Kidney (tissue), 14 donors: ENCODE results near the gene TEPSIN. TPM values are rescaled to one million over a fixed set of nuclear protein-coding genes. Genes with fewer than 3 reads are reported as not detected.

Experiments
- DNase-seq, 5 donors: peaks; one replicate each; pipeline ENCODE4 v3.0.0-alpha.2; 2013 to 2020
- FAIRE-seq: peaks from 2 replicates; lab custom pipeline; 2012; peaks lifted over from hg19 to GRCh38; lab: Jason Lieb, UNC
- H3K27ac ChIP-seq, 2 donors: one replicate each; pipeline ENCODE4 v1.7.0; 2013; ENCODE audit warnings: low read depth in 2 of 2, low read length in 2 of 2, inconsistent platforms in 1 of 2
- H3K27me3 ChIP-seq: one replicate; pipeline ENCODE4 v1.7.1; 2013; ENCODE audit warnings: low read length, inconsistent platforms; ENCODE audit not compliant: control insufficient read depth, insufficient read depth
- H3K36me3 ChIP-seq, 3 donors: one replicate each; pipeline versions ENCODE4 v1.7.0 to v1.7.1; 2013; ENCODE audit warnings: low read length in 3 of 3, control low read depth in 1 of 3, inconsistent platforms in 1 of 3; ENCODE audit not compliant: insufficient read depth in 3 of 3, control insufficient read depth in 2 of 3
- H3K4me1 ChIP-seq, 3 donors: one replicate each; pipeline versions ENCODE4 v1.7.0 to v1.7.1; 2013; ENCODE audit warnings: low read length in 3 of 3, inconsistent platforms in 1 of 3, low read depth in 1 of 3; ENCODE audit not compliant: control insufficient read depth in 2 of 3, insufficient read depth in 2 of 3
- H3K4me3 ChIP-seq, 3 donors: one replicate each; pipeline versions ENCODE4 v1.7.0 to v1.8.1; 2013; ENCODE audit warnings: low read length in 3 of 3, control low read depth in 1 of 3, inconsistent platforms in 1 of 3
- H3K9ac ChIP-seq, 3 donors: one replicate each; pipeline versions ENCODE4 v1.7.0 to v1.7.1; 2013; ENCODE audit warnings: low read length in 3 of 3, control low read depth in 1 of 3, inconsistent platforms in 1 of 3
- H3K9me3 ChIP-seq, 3 donors: one replicate each; pipeline versions ENCODE4 v1.7.0 to v1.7.1; 2013; ENCODE audit warnings: low read length in 3 of 3, control low read depth in 1 of 3, inconsistent platforms in 1 of 3; ENCODE audit not compliant: control insufficient read depth in 2 of 3, insufficient read depth in 1 of 3
- intact Hi-C: fragments of 100-400 bp; cut with DNase I; formaldehyde crosslinking; loops from one replicate; pipeline ENCODE4 v1.11.1; 2022
- polyA plus RNA-seq: library from polyadenylated mRNA; stranded (reverse); fragments of 350-450 nt; fragmentation: Illumina TruSeq; extraction: RNeasy Lipid Tissue Mini Kit (QIAGEN cat#74804); gene quantifications from one replicate; pipeline ENCODE4 v1.2.3, GENCODE V29; 2014; ENCODE audit warnings: low read depth, low replicate concordance; ENCODE audit not compliant: insufficient read depth
- total RNA-seq: library from RNA; stranded (reverse); fragmentation: NEBNext Ultra II Directional; extraction: Animal tissue kit (Norgen Biotek cat#: 25700); gene quantifications from one replicate; pipeline ENCODE4 v1.2.1, GENCODE V29; 2021
- TF ChIP-seq, protein P1 (sequence below): IDR thresholded peaks from 3 replicates; pipeline ENCODE4 v1.5.1; 2012; ENCODE audit warnings: mild to moderate bottlenecking, moderate library complexity, borderline replicate concordance; ENCODE audit not compliant: insufficient read depth; ENCODE audit errors: extremely low read depth
- donor health status: control.
- donor health status: control.
- donor health status: control.
- donor health status: control.
- donor health status: control.
- donor health status: DM: yes; HTN: yes; CAD: no.
- donor health status: Normal renal cell carcinoma (clear cell type).

Gene TEPSIN
- total and polyA plus RNA-seq, 2 donors from 2014 or later: 13.9 to 42.8 TPM

- Histone ChIP-seq H3K36me3 (no peaks in the 10 kb centered on the region), H3K9ac (no peak overlapping the region), H3K9me3 (no peaks in the 10 kb centered on the region), H3K4me3 (no peak overlapping the region), H3K27me3 (no peaks in the 10 kb centered on the region), H3K4me1 (no peaks in the 10 kb centered on the region), H3K27ac (no peak overlapping the region)
- FAIRE-seq (no peak), DNase-seq (no peak)
- intact Hi-C loops: no loop called here
- TF ChIP-seq, protein P1, sequence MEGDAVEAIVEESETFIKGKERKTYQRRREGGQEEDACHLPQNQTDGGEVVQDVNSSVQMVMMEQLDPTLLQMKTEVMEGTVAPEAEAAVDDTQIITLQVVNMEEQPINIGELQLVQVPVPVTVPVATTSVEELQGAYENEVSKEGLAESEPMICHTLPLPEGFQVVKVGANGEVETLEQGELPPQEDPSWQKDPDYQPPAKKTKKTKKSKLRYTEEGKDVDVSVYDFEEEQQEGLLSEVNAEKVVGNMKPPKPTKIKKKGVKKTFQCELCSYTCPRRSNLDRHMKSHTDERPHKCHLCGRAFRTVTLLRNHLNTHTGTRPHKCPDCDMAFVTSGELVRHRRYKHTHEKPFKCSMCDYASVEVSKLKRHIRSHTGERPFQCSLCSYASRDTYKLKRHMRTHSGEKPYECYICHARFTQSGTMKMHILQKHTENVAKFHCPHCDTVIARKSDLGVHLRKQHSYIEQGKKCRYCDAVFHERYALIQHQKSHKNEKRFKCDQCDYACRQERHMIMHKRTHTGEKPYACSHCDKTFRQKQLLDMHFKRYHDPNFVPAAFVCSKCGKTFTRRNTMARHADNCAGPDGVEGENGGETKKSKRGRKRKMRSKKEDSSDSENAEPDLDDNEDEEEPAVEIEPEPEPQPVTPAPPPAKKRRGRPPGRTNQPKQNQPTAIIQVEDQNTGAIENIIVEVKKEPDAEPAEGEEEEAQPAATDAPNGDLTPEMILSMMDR: no peak
These were observed 51.0 kb downstream of the TEPSIN start for GRCh38 chr17:81187586-81188490.

DNA sequence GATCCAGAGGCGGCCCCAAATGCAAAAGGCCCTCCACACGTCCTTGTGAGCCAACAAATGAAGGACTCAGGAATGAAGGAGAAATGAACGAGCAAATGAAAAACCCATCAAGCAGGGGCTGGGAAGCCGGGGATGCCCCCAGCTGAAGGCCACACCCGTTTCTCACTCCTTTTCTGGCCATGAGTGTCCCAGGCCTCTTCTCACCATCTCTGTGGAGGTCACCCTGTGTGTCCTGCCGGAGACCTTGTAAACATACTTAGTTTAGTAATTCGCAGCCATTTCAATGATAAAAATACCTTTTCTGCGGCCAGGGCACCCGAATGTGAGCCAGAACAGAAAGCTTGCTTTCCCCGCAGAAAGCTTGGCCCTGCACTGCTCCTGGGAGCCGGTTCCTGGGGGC is 51.7 kb downstream of the TEPSIN start:
- H3K4me3 ChIP-seq: no peak overlapping the region
- no peaks in the 10 kb centered on the region for H3K4me1 ChIP-seq
- DNase-seq (no peak), FAIRE-seq (no peak)
- no peak overlapping the region for H3K27ac ChIP-seq
- H3K27me3 ChIP-seq: no peaks in the 10 kb centered on the region
- no peak overlapping the region for H3K9ac ChIP-seq
- H3K9me3 ChIP-seq: no peaks in the 10 kb centered on the region
- no peaks in the 10 kb centered on the region for H3K36me3 ChIP-seq
- TF ChIP-seq, protein P1: no peak
- intact Hi-C loops: no loop called here

DNA sequence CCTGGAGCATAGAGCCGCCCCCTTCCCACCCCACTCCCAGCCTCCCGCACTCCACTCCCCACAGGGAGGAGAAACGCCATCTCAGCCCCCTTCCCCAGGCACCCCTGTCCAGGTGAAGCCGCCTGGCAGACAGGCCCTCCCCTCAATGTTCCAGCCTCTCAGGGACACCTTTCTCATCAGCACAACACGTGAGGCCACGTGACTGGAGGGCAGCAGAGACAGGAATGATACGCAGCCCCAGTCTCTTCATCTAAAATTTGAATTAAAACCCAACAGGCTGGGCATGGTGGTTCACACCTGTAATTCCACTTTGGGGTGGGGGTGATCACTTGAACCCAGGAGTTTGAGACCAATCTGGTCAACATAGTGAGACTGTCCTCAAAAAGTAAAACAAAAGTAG is 52.7 kb downstream of the TEPSIN start:
- no peak for FAIRE-seq
- no peaks in the 10 kb centered on the region for H3K4me1 ChIP-seq
- H3K4me3 ChIP-seq: no peak overlapping the region
- H3K27ac ChIP-seq: no peak overlapping the region
- no peaks in the 10 kb centered on the region for H3K9me3 ChIP-seq
- intact Hi-C loops: no loop called here
- H3K36me3 ChIP-seq: no peaks in the 10 kb centered on the region
- TF ChIP-seq, protein P1: no peak
- DNase-seq: no peak
- no peaks in the 10 kb centered on the region for H3K27me3 ChIP-seq
- no peak overlapping the region for H3K9ac ChIP-seq
